K562 (cell line): ENCODE data around the gene RESF1. TPM values are rescaled to one million over a fixed set of nuclear protein-coding genes. Genes with fewer than 3 reads are reported as not detected.
A peak's percentile ranks its signal among the peaks of the same experiment; 100 is the strongest.

Experiments
- ATF6 ChIP-seq: sonication (generic); formaldehyde crosslinking; IDR thresholded peaks from 2 replicates; pipeline ENCODE4 v1.4.0; 2020; ENCODE audit warnings: mild to moderate bottlenecking, missing genetic modification reagents
- FIP1L1 ChIP-seq: fragments of 200-400 bp; formaldehyde crosslinking; IDR thresholded peaks from 2 replicates; pipeline ENCODE4 v1.6.1; 2018; ENCODE audit warnings: mild to moderate bottlenecking, low read depth, low read length; ENCODE audit not compliant: poor library complexity, severe bottlenecking
- KHSRP ChIP-seq: fragments of 450-650 bp; IDR thresholded peaks from 2 replicates; pipeline ENCODE4 v1.6.1; 2017
- MTF1 ChIP-seq: fragments of 250-450 bp; sonication (Bioruptor Pico); IDR thresholded peaks from 2 replicates; pipeline ENCODE4 v1.9.0; 2021; ENCODE audit warnings: moderate library complexity, mild to moderate bottlenecking, inconsistent platforms, borderline replicate concordance
- NCOA2 ChIP-seq, 2 experiments: fragments of 450-650 bp; IDR thresholded peaks; 2 replicates each; pipeline ENCODE4 v1.6.1; 2018; ENCODE audit warnings: mild to moderate bottlenecking in 2 of 2, moderate library complexity in 1 of 2; ENCODE audit not compliant: partially characterized antibody in 2 of 2
- PATZ1 ChIP-seq: fragments of 250-450 bp; sonication (Bioruptor Pico); IDR thresholded peaks from 2 replicates; pipeline ENCODE4 v1.5.0; 2020; ENCODE audit warnings: mild to moderate bottlenecking, borderline replicate concordance
- POLR3A ChIP-seq: IDR thresholded peaks from 2 replicates; pipeline ENCODE4 v1.6.1; 2011; ENCODE audit warnings: borderline replicate concordance, mild to moderate bottlenecking, moderate library complexity; ENCODE audit not compliant: insufficient read length, insufficient read depth; ENCODE audit errors: extremely low read depth
- ZBTB8A ChIP-seq: fragments of 450-650 bp; IDR thresholded peaks from 2 replicates; pipeline ENCODE4 v1.6.1; 2018; ENCODE audit warnings: mild to moderate bottlenecking, moderate library complexity; ENCODE audit not compliant: partially characterized antibody
- ZNF140 ChIP-seq: fragments of 250-450 bp; sonication (Bioruptor Pico); IDR thresholded peaks from 2 replicates; pipeline ENCODE4 v1.8.0; 2021; ENCODE audit warnings: moderate library complexity, mild to moderate bottlenecking, inconsistent platforms
- ZNF407 ChIP-seq: fragments of 450-650 bp; IDR thresholded peaks from 2 replicates; pipeline ENCODE4 v1.6.1; 2016; ENCODE audit warnings: low read depth
- polyA plus RNA-seq, 8 experiments: library from polyadenylated mRNA; depleted of rRNA in 4 of 8; stranded (reverse) in 5 of 8; unstranded in 3 of 8; fragments of >200 nt; fragmentation: Nextera tagmentation in 2 of 8; fragmentation: Illumina TruSeq in 1 of 8; extraction: Ambion mirVana in 2 of 8; extraction: Trizol in 1 of 8; gene quantifications; 2 replicates each; pipeline versions ENCODE4 v1.2.1 to v1.2.3, GENCODE V29; 2011 to 2014; ENCODE audit warnings: inconsistent platforms in 1 of 8, missing spikeins in 1 of 8
- total RNA-seq, 7 experiments: library from RNA; depleted of rRNA in 6 of 7; stranded (reverse); fragments of >200 nt in 6 of 7; fragmentation: Illumina TruSeq in 2 of 7; extraction: Trizol in 2 of 7; gene quantifications; 2 replicates each; pipeline versions ENCODE4 v1.2.1 to v1.2.3, GENCODE V29; 2011 to 2021; ENCODE audit warnings: low replicate concordance in 1 of 7
- TF ChIP-seq, protein P1 (sequence below): sonication (generic); formaldehyde crosslinking; IDR thresholded peaks from 2 replicates; pipeline ENCODE4 v1.8.1; 2022; ENCODE audit warnings: missing genetic modification reagents

Gene RESF1
- total and polyA plus RNA-seq, 9 of the 15 experiments (the other 6 are each of a cell fraction or from before 2014, with no cell fraction given), result 21.5 to 121 (median 53.6) TPM

GRCh38 chr12:32005496-32006125 is 46.4 kb downstream of the RESF1 start (continued):
- TF ChIP-seq ZNF407, result no peak
- TF ChIP-seq KHSRP, result peak; percentile 96
- TF ChIP-seq MTF1 (CRISPR knock-in tag), result no peak
- TF ChIP-seq POLR3A, result no peak
- TF ChIP-seq FIP1L1, result no peak
- TF ChIP-seq ZNF140 (CRISPR knock-in tag), result no peak
- TF ChIP-seq ATF6 (CRISPR knock-in tag), result no peak
- TF ChIP-seq ZBTB8A, result no peak
- TF ChIP-seq, protein P1, sequence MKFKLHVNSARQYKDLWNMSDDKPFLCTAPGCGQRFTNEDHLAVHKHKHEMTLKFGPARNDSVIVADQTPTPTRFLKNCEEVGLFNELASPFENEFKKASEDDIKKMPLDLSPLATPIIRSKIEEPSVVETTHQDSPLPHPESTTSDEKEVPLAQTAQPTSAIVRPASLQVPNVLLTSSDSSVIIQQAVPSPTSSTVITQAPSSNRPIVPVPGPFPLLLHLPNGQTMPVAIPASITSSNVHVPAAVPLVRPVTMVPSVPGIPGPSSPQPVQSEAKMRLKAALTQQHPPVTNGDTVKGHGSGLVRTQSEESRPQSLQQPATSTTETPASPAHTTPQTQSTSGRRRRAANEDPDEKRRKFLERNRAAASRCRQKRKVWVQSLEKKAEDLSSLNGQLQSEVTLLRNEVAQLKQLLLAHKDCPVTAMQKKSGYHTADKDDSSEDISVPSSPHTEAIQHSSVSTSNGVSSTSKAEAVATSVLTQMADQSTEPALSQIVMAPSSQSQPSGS (CRISPR knock-in tag), result no peak
- peak; percentile 83 to 88 for TF ChIP-seq NCOA2 (IDR thresholded peaks at IDR 0.05; ENCODE audit: partially characterized antibody in 2 of 2)
- no peak for TF ChIP-seq PATZ1
